ENCODE results near the gene B3GNT9. TPM values are rescaled to one million over a fixed set of nuclear protein-coding genes. Genes with fewer than 3 reads are reported as not detected.

The B3GNT9 gene
- total and polyA plus RNA-seq, 2 of the 8 experiments (the other 6 are each of a cell fraction or from before 2014, with no cell fraction given) = 3.5 to 9.0 TPM

DNA sequence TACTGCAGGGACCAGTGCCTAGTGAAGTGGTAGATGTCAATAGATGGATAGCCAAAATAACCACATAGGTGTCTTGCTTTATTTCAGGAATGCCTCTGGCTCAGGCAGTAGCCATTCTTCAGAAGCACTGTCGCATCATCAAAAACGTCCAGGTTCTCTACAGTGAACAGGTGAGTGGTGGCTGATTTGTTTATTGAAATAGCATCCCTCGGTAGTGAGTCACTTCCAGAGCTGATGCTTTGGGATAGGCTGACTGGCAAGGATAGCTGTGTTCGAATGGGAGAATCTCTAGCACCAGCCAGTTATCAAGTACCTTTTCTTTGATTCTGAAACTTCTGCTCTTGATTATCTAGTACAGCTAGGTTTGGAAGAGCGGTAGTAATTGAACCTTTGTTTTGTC, 30.8 kb downstream of the B3GNT9 start:
- 83% methylated on average over 5 of the region's 5 CpGs; no CpG with 5 or more reads in 1 of the 2 experiments for WGBS, 2 experiments (ENCODE audit: extremely low coverage in 1 of 2, insufficient coverage in 1 of 2, insufficient read length in 1 of 2, insufficient replicate concordance in 2 of 2, low coverage in 1 of 2, low lambda C conversion rate in 2 of 2, missing lambda C conversion rate in 1 of 2)

More for the DNA sequence above, 30.8 kb downstream of the B3GNT9 start:
- Histone ChIP-seq H3K56ac (replicated peaks; ENCODE audit: insufficient read length, low read depth, low read length) (no peak overlapping the region), H3K4me3 (ENCODE audit: extremely low read depth in 1 of 4, insufficient read depth in 2 of 4, low read depth in 3 of 4, low read length in 4 of 4) (no peak overlapping the region), H4K20me1 (replicated peaks in 1 of 2; ENCODE audit: control insufficient read depth in 1 of 2, insufficient read depth in 2 of 2, low read length in 2 of 2) (peaks cover 3 to 6% of the 10 kb centered on the region in 2 experiments), H2BK120ac (replicated peaks; ENCODE audit: low read depth, low read length) (no peak overlapping the region), H3K9ac (replicated peaks in 1 of 4; ENCODE audit: extremely low read depth in 1 of 4, low read depth in 3 of 4, low read length in 3 of 4) (no peak overlapping the region), H3K18ac (ENCODE audit: extremely low read depth, low read length) (no peak overlapping the region), H3K27me3 (replicated peaks in 1 of 4; ENCODE audit: control insufficient read depth in 3 of 4, extremely low read depth in 1 of 4, insufficient read depth in 3 of 4, low read length in 3 of 4) (no peaks in the 10 kb centered on the region), H2BK20ac (ENCODE audit: low read length) (no peak overlapping the region), H3K27ac (ENCODE audit: low read depth, low read length) (no peak overlapping the region), H2BK5ac (ENCODE audit: low read depth, low read length) (no peak overlapping the region), H3K23me2 (ENCODE audit: low read depth, low read length) (no peaks in the 10 kb centered on the region), H3K23ac (ENCODE audit: insufficient read length) (no peak overlapping the region), H2BK15ac (ENCODE audit: low read length) (no peak overlapping the region), H3K79me1 (ENCODE audit: low read depth, low read length) (peaks cover 6% of the 10 kb centered on the region; the same call in 1 of the 2 replicates), H3K9me3 (ENCODE audit: insufficient read depth in 2 of 2, low read depth in 1 of 2, low read length in 1 of 2) (no peaks in the 10 kb centered on the region), H2AK5ac (ENCODE audit: low read depth, low read length) (no peak overlapping the region), H2AFZ (ENCODE audit: low read length) (no peak overlapping the region), H3K4me2 (ENCODE audit: insufficient read depth in 1 of 2, low read depth in 2 of 2, low read length in 2 of 2) (no peak overlapping the region), H4K8ac (ENCODE audit: extremely low read depth, insufficient read depth, low read length) (no peak overlapping the region), H3K36me3 (ENCODE audit: control insufficient read depth in 2 of 4, insufficient read depth in 4 of 4, low read length in 3 of 4) (peaks cover 0 to 14% (median 8%) of the 10 kb centered on the region in 4 experiments; a peak in 5 of 8 replicates), H2BK12ac (ENCODE audit: low read depth, low read length) (no peak overlapping the region), H3K14ac (ENCODE audit: insufficient read length) (no peak overlapping the region), H3K4ac (replicated peaks; ENCODE audit: insufficient read length, low read depth, low read length) (no peak overlapping the region), H3K79me2 (ENCODE audit: control insufficient read depth in 1 of 2, insufficient read depth in 2 of 2, low read length in 2 of 2) (peaks cover 2 to 16% of the 10 kb centered on the region in 2 experiments; a peak in 3 of 4 replicates), H4K5ac (ENCODE audit: insufficient read length, low read depth, low read length) (no peak overlapping the region), H3K4me1 (replicated peaks in 1 of 4; ENCODE audit: control insufficient read depth in 3 of 4, insufficient read depth in 4 of 4, low read length in 3 of 4) (0 out of 7 replicates have a peak, but pooled peaks cover 0 to 2% (median 0%) of the 10 kb centered on the region in 4 experiments), H4K91ac (replicated peaks; ENCODE audit: insufficient read length, low read length) (no peak overlapping the region)
- POLR2A ChIA-PET (ENCODE audit: partially characterized antibody) = interaction anchor here (1.1 kb wide), 1 partner anchor 25 kb away, joined by 3 read pairs; no protein-coding TSS in a partner anchor
- TF ChIP-seq CBX5 (IDR thresholded peaks at IDR 0.05; ENCODE audit: low read depth, low read length) (no peak), RFX5 (IDR thresholded peaks at IDR 0.05; ENCODE audit: borderline replicate concordance, low read depth, low read length) (no peak), CHD1 (IDR thresholded peaks at IDR 0.05; ENCODE audit: low read depth, low read length) (no peak)
- TF ChIP-seq, protein P1, sequence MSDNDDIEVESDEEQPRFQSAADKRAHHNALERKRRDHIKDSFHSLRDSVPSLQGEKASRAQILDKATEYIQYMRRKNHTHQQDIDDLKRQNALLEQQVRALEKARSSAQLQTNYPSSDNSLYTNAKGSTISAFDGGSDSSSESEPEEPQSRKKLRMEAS (IDR thresholded peaks at IDR 0.05) = no peak
- CTCF ChIA-PET (ENCODE audit: partially characterized antibody) = interaction anchor here (0.6 to 2.4 kb wide), 6 partner anchors 10 to 393 kb away, joined by 3 to 10 read pairs (median 4); no protein-coding TSS in a partner anchor
- FAIRE-seq = no peak
- no peak for DNase-seq (ENCODE audit: low read depth in 1 of 2, low spot score in 2 of 2)
